HepG2 (cell line): Measurements from ENCODE around the gene PLCG2. TPM values are rescaled to one million over a fixed set of nuclear protein-coding genes. Genes with fewer than 3 reads are reported as not detected.

Experiments used
- ATAC-seq: fragments of 200-7000 bp; cut with Tn5 transposase; 3 replicates; pipeline ENCODE4 v1.9.1; 2020; ENCODE audit warnings: mild to moderate bottlenecking, moderate library complexity
- BruUV-seq: library from RNA; stranded (reverse); fragments of 400-500 nt; replicated peaks from 2 replicates; lab custom pipeline; 2021; lab: Mats Ljungman, UMichigan
- CTCF ChIA-PET: fragments of 300-600 bp; formaldehyde crosslinking; extraction: SDS; loops from one replicate; lab custom pipeline; 2021; ENCODE audit warnings: low total read pairs, inconsistent platforms, low intra/inter-chr PET ratio; lab: Yijun Ruan, JAX
- POLR2A ChIA-PET: fragments of 350-600 bp; sonication (Branson Sonifier 250); formaldehyde crosslinking; loops from one replicate; lab custom pipeline; 2020; ENCODE audit warnings: antibody characterized with exemption, inconsistent platforms; lab: Yijun Ruan, JAX
- DNase-seq: peaks from one replicate; pipeline ENCODE4 v3.0.0-alpha.2; 2015; ENCODE audit warnings: low spot score
- FAIRE-seq: peaks from 3 replicates; lab custom pipeline; 2011; peaks lifted over from hg19 to GRCh38; lab: Jason Lieb, UNC
- H2AFZ ChIP-seq: one replicate; pipeline ENCODE4 v1.6.1; 2011; ENCODE audit warnings: low read length, inconsistent platforms
- H3K27ac ChIP-seq: fragments of 300-600 bp; 3 replicates; pipeline ENCODE4 v1.8.0; 2011; ENCODE audit warnings: mixed run types, mild to moderate bottlenecking, mixed read lengths, low read length, inconsistent platforms; ENCODE audit not compliant: insufficient read depth; ENCODE audit errors: extremely low read length
- H3K27me3 ChIP-seq, 2 experiments: fragments of 200-600 bp in 1 of 2; 2 replicates in 1 of 2; 3 replicates in 1 of 2; pipeline versions ENCODE4 v1.6.0 to v1.8.0; 2011; ENCODE audit warnings: low read length in 2 of 2, mild to moderate bottlenecking in 2 of 2, moderate library complexity in 2 of 2, inconsistent platforms in 1 of 2; ENCODE audit not compliant: insufficient read depth in 2 of 2, control insufficient read depth in 1 of 2
- H3K36me3 ChIP-seq, 2 experiments: fragments of 200-600 bp in 1 of 2; replicated peaks in 1 of 2; 2 replicates in 1 of 2; 3 replicates in 1 of 2; pipeline versions ENCODE4 v1.5.1 to v1.8.0; 2011; ENCODE audit warnings: low read length in 2 of 2, inconsistent platforms in 1 of 2; ENCODE audit not compliant: insufficient read depth in 2 of 2, control insufficient read depth in 1 of 2
- H3K4me1 ChIP-seq: 2 replicates; pipeline ENCODE4 v1.5.1; 2012; ENCODE audit warnings: low read length, inconsistent platforms; ENCODE audit not compliant: insufficient read depth
- H3K4me2 ChIP-seq: 2 replicates; pipeline ENCODE4 v1.6.0; 2011; ENCODE audit warnings: low read depth, low read length, inconsistent platforms
- H3K4me3 ChIP-seq, 3 experiments: fragments of 200-600 bp in 1 of 3; sonication (generic), shearing (Covaris generic) in 1 of 3; replicated peaks in 1 of 3; 2 replicates each; pipeline ENCODE4 v1.5.1; 2011 to 2016; ENCODE audit warnings: low read length in 3 of 3, inconsistent platforms in 2 of 3, low read depth in 2 of 3, mild to moderate bottlenecking in 2 of 3, control low read depth in 1 of 3, mixed read lengths in 1 of 3; ENCODE audit not compliant: insufficient read depth in 1 of 3
- H3K79me2 ChIP-seq: one replicate; pipeline ENCODE4 v1.6.1; 2011; ENCODE audit warnings: low read length, inconsistent platforms; ENCODE audit not compliant: insufficient read depth
- H3K9ac ChIP-seq: 2 replicates; pipeline ENCODE4 v1.6.0; 2011; ENCODE audit warnings: mild to moderate bottlenecking, low read depth, low read length, inconsistent platforms; ENCODE audit not compliant: insufficient read depth
- H3K9me3 ChIP-seq: 2 replicates; pipeline ENCODE4 v1.5.1; 2012; ENCODE audit warnings: mild to moderate bottlenecking, low read length
- H4K20me1 ChIP-seq: 2 replicates; pipeline ENCODE4 v1.6.0; 2011; ENCODE audit warnings: inconsistent platforms, mild to moderate bottlenecking, low read length, moderate library complexity; ENCODE audit not compliant: insufficient read depth
- ATF7 ChIP-seq, 2 experiments: fragments of 450-650 bp in 1 of 2; sonication (generic) in 1 of 2; formaldehyde crosslinking in 1 of 2; IDR thresholded peaks; 2 replicates each; pipeline versions ENCODE4 v1.4.0 to v1.6.1; 2016 to 2020; ENCODE audit warnings: antibody characterized with exemption in 1 of 2, mild to moderate bottlenecking in 1 of 2, missing genetic modification reagents in 1 of 2
- ELF1 ChIP-seq: sonication (generic); formaldehyde crosslinking; IDR thresholded peaks from 2 replicates; pipeline ENCODE4 v1.4.0; 2020; ENCODE audit warnings: missing genetic modification reagents
- GPN1 ChIP-seq: sonication (generic); formaldehyde crosslinking; IDR thresholded peaks from 2 replicates; pipeline ENCODE4 v1.5.1; 2020; ENCODE audit warnings: missing genetic modification reagents, borderline replicate concordance
- MTERF4 ChIP-seq: sonication (generic); formaldehyde crosslinking; IDR thresholded peaks from 2 replicates; pipeline ENCODE4 v1.8.0; 2023; ENCODE audit warnings: mild to moderate bottlenecking, missing genetic modification reagents
- PPARG ChIP-seq: conservative IDR thresholded peaks from 2 replicates; pipeline ENCODE4 v1.6.1; 2016; ENCODE audit warnings: missing biosample characterization, missing genetic modification reagents
- REST ChIP-seq, 2 experiments: IDR thresholded peaks; 2 replicates each; pipeline ENCODE4 v1.6.1; 2011 to 2012; ENCODE audit warnings: low read length in 2 of 2, borderline replicate concordance in 1 of 2, low read depth in 1 of 2, mild to moderate bottlenecking in 1 of 2, moderate library complexity in 1 of 2
- SAP130 ChIP-seq: IDR thresholded peaks from 2 replicates; pipeline ENCODE4 v1.6.1; 2016; ENCODE audit warnings: low read depth
- SOX6 ChIP-seq, 2 experiments: fragments of 450-650 bp in 1 of 2; sonication (generic) in 1 of 2; formaldehyde crosslinking in 1 of 2; IDR thresholded peaks; 2 replicates each; pipeline versions ENCODE4 v1.4.0 to v1.6.1; 2017 to 2020; ENCODE audit warnings: antibody characterized with exemption in 1 of 2, mild to moderate bottlenecking in 1 of 2, missing genetic modification reagents in 1 of 2
- TEAD2 ChIP-seq: sonication (generic); formaldehyde crosslinking; IDR thresholded peaks from 2 replicates; pipeline ENCODE4 v1.9.0; 2021; ENCODE audit warnings: missing genetic modification reagents
- THAP7 ChIP-seq: sonication (generic); formaldehyde crosslinking; IDR thresholded peaks from 2 replicates; pipeline ENCODE4 v1.8.1; 2023; ENCODE audit warnings: mild to moderate bottlenecking, missing genetic modification reagents
- ZBTB38 ChIP-seq: sonication (generic); formaldehyde crosslinking; IDR thresholded peaks from 2 replicates; pipeline ENCODE4 v1.5.1; 2020; ENCODE audit warnings: mild to moderate bottlenecking, missing genetic modification reagents
- ZNF691 ChIP-seq: sonication (generic); formaldehyde crosslinking; IDR thresholded peaks from 2 replicates; pipeline ENCODE4 v1.4.0; 2020; ENCODE audit warnings: missing genetic modification reagents, low read depth, mild to moderate bottlenecking, borderline replicate concordance
- WGBS: methylation state at CpG from one replicate; pipeline ENCODE4 v1.1.6; 2017; ENCODE audit warnings: low lambda C conversion rate; 5-methylcytosine and 5-hydroxymethylcytosine counted together
- in situ Hi-C: cut with HindIII; loops from 2 replicates; pipeline ENCODE4 v1.10.0; 2017; ENCODE audit warnings: low pct_unique_long_range_greater_than_20kb; ENCODE audit not compliant: extremely low pct_ligation_motif_present
- intact Hi-C: fragments of 100-400 bp; cut with micrococcal nuclease; formaldehyde crosslinking; loops from one replicate; pipeline ENCODE4 v1.10.0; 2022; ENCODE audit not compliant: unreplicated experiment
- polyA plus RNA-seq, 8 experiments: library from polyadenylated mRNA; depleted of rRNA in 3 of 8; stranded (reverse) in 7 of 8; unstranded in 1 of 8; fragments of >200 nt; fragmentation: Illumina TruSeq in 4 of 8; extraction: Trizol in 4 of 8; gene quantifications; 2 replicates each; pipeline versions ENCODE4 v1.2.1 to v1.2.3, GENCODE V29; 2011 to 2016; ENCODE audit warnings: low read depth in 4 of 8, missing spikeins in 1 of 8, mixed read lengths in 1 of 8; ENCODE audit not compliant: insufficient read depth in 1 of 8
- total RNA-seq, 5 experiments: library from RNA; depleted of rRNA; stranded (reverse); fragments of >200 nt; fragmentation: Illumina TruSeq; extraction: Trizol; gene quantifications; 2 replicates each; pipeline ENCODE4 v1.2.3, GENCODE V29; 2016; ENCODE audit warnings: low read depth in 1 of 5

PLCG2 gene
- total and polyA plus RNA-seq, 2 of the 13 experiments (the other 11 are each of a cell fraction or from before 2014, with no cell fraction given) = 0.13 to 0.18 TPM

- no peak overlapping the region for H3K4me3 ChIP-seq
- TF ChIP-seq THAP7 (CRISPR knock-in tag) (no peak), SOX6 (IDR thresholded peaks at IDR 0.05) (no peak), SOX6 (CRISPR knock-in tag; IDR thresholded peaks at IDR 0.05) (no peak), REST (IDR thresholded peaks at IDR 0.05; ENCODE audit: borderline replicate concordance in 1 of 2, low read depth in 1 of 2, low read length in 2 of 2) (no peak), TEAD2 (CRISPR knock-in tag) (no peak), ATF7 (IDR thresholded peaks at IDR 0.05) (no peak), ATF7 (CRISPR knock-in tag; IDR thresholded peaks at IDR 0.05) (no peak), ELF1 (CRISPR knock-in tag) (no peak), ZNF691 (CRISPR knock-in tag) (no peak), ZBTB38 (CRISPR knock-in tag) (no peak), PPARG (CRISPR knock-in tag) (no peak), MTERF4 (CRISPR knock-in tag) (no peak), SAP130 (CRISPR knock-in tag) (no peak), GPN1 (CRISPR knock-in tag) (no peak)
- TF ChIP-seq, all 625 proteins: peak for 0
- H3K27ac ChIP-seq = no peak overlapping the region
- H3K4me1 ChIP-seq = no peaks in the 10 kb centered on the region
- no peaks in the 10 kb centered on the region for H3K79me2 ChIP-seq
- DNase-seq (no peak), FAIRE-seq (no peak), ATAC-seq (peak; percentile 48)
- H3K27me3 ChIP-seq = peaks cover 0 to 51% of the 10 kb centered on the region in 2 experiments; a peak in 4 of 5 replicates
- intact Hi-C loops = no loop called here
- 43% methylated on average over 8 of the region's 8 CpGs for WGBS
- no peak overlapping the region for H3K9ac ChIP-seq
- no peak overlapping the region for H2AFZ ChIP-seq
- ChIA-PET CTCF (no interaction called here), POLR2A (no interaction called here)
- BruUV-seq = no TSS peak
- in situ Hi-C loops = no loop called here
- H3K9me3 ChIP-seq = no peaks in the 10 kb centered on the region
- no peaks in the 10 kb centered on the region for H4K20me1 ChIP-seq
- no peaks in the 10 kb centered on the region for H3K36me3 ChIP-seq
- H3K4me2 ChIP-seq = no peak overlapping the region
Observed at GRCh38 chr16:81831722-81832126, 52.6 kb downstream of the PLCG2 start.
